T47D (cell line): Measurements from ENCODE around the gene COMT.

Experiments
- DNase-seq, 2 experiments: peaks; one replicate each; pipeline versions ENCODE4 v3.0.0 to v3.0.0-alpha.2; 2011 to 2012; ENCODE audit warnings: low read depth in 1 of 2, low spot score in 1 of 2
- JUND ChIP-seq: IDR thresholded peaks from 2 replicates; pipeline ENCODE4 v1.6.1; 2012; ENCODE audit warnings: low read depth
- in situ Hi-C: cut with HindIII; loops from 2 replicates; pipeline ENCODE4 v1.10.0; 2016; ENCODE audit warnings: low sequenced_read_pairs, low pct_unique_long_range_greater_than_20kb

COMT gene

GRCh38 chr22:19966908-19967750 is 25.6 kb downstream of the COMT start:
- in situ Hi-C loops, result no loop called here
- TF ChIP-seq JUND, result no peak

GRCh38 chr22:19967850-19968449 is 26.4 kb downstream of the COMT start:
- in situ Hi-C loops, result no loop called here

More at GRCh38 chr22:19966908-19967750, 25.6 kb downstream of the COMT start:
- DNase-seq, result no peak

GRCh38 chr22:19968450-19968891 is 26.9 kb downstream of the COMT start:
- DNase-seq, result no peak
- no peak for TF ChIP-seq JUND
- in situ Hi-C loops, result no loop called here

More at GRCh38 chr22:19967850-19968449, 26.4 kb downstream of the COMT start:
- no peak for DNase-seq
- no peak for TF ChIP-seq JUND

- in situ Hi-C loops, result no loop called here
- no peak for DNase-seq
- TF ChIP-seq JUND, result no peak
Observed at GRCh38 chr22:19969141-19969928, 27.8 kb downstream of the COMT start.

- no peak for TF ChIP-seq JUND
- in situ Hi-C loops, result no loop called here
- no peak for DNase-seq
Observed at GRCh38 chr22:19970031-19970478, 28.5 kb downstream of the COMT start.

- peak; percentile 67 to 73 for DNase-seq
- TF ChIP-seq JUND, result no peak
- in situ Hi-C loops, result no loop called here
Observed at GRCh38 chr22:19970479-19971275, 29.1 kb downstream of the COMT start.

- DNase-seq, result no peak
- in situ Hi-C loops, result no loop called here
- TF ChIP-seq JUND, result no peak
Observed at GRCh38 chr22:19971276-19972124, 29.9 kb downstream of the COMT start.

GRCh38 chr22:19972251-19972650 is 30.7 kb downstream of the COMT start:
- DNase-seq, result no peak
- in situ Hi-C loops, result no loop called here
- TF ChIP-seq JUND, result no peak

- no peak for TF ChIP-seq JUND
- in situ Hi-C loops, result no loop called here
- DNase-seq, result no peak
Observed at GRCh38 chr22:19972652-19973550, 31.3 kb downstream of the COMT start.

GRCh38 chr22:19973551-19974267 is 32.1 kb downstream of the COMT start:
- TF ChIP-seq JUND, result no peak
- in situ Hi-C loops, result no loop called here
- no peak for DNase-seq
